Upper lobe of left lung (tissue), 6 donors: ENCODE data around the gene HDGFL2. TPM values are rescaled to one million over a fixed set of nuclear protein-coding genes. Genes with fewer than 3 reads are reported as not detected.

Experiments
- ATAC-seq, 2 donors: fragments of 200-7000 bp; cut with Tn5 transposase; one replicate each; pipeline ENCODE4 v1.9.1; 2022; ENCODE audit warnings: mild to moderate bottlenecking in 2 of 2, moderate library complexity in 2 of 2; ENCODE audit not compliant: low FRiP score in 2 of 2
- DNase-seq, 2 donors: peaks; one replicate each; pipeline ENCODE4 v3.0.0-alpha.2; 2019 to 2020
- H3K27ac ChIP-seq, 4 donors: fragments of 200-600 bp; sonication (generic); one replicate each; pipeline ENCODE4 v1.5.1; 2016 to 2019
- H3K27me3 ChIP-seq, 4 donors: fragments of 200-600 bp; sonication (generic); one replicate each; pipeline ENCODE4 v1.5.1; 2017 to 2019
- H3K36me3 ChIP-seq, 4 donors: fragments of 200-600 bp; sonication (generic); one replicate each; pipeline ENCODE4 v1.5.1; 2016 to 2019
- H3K4me1 ChIP-seq, 4 donors: fragments of 200-600 bp; sonication (generic); one replicate each; pipeline ENCODE4 v1.5.1; 2018 to 2019
- H3K4me3 ChIP-seq, 4 donors: fragments of 200-600 bp; sonication (generic); one replicate each; pipeline ENCODE4 v1.5.1; 2017 to 2019; ENCODE audit warnings: mild to moderate bottlenecking in 2 of 4, moderate library complexity in 1 of 4
- H3K9me3 ChIP-seq, 4 donors: fragments of 200-600 bp; sonication (generic); one replicate each; pipeline ENCODE4 v1.5.1; 2018 to 2019
- EP300 ChIP-seq, 4 donors: sonication (generic); formaldehyde crosslinking; IDR thresholded peaks; one replicate each; pipeline ENCODE4 v1.5.1; 2017; ENCODE audit warnings: antibody characterized with exemption in 4 of 4, control low read depth in 2 of 4
- POLR2A ChIP-seq, 4 donors: fragments of 450-650 bp; IDR thresholded peaks; one replicate each; pipeline ENCODE4 v1.5.1; 2016 to 2017; ENCODE audit warnings: antibody characterized with exemption in 4 of 4, mild to moderate bottlenecking in 2 of 4
- POLR2AphosphoS5 ChIP-seq, 2 donors: sonication (generic); formaldehyde crosslinking; IDR thresholded peaks; one replicate each; pipeline ENCODE4 v1.5.1; 2017; ENCODE audit warnings: antibody characterized with exemption in 2 of 2
- WGBS, 2 donors: methylation state at CpG; one replicate each; pipeline ENCODE4 v1.1.5; 2017 to 2018; 5-methylcytosine and 5-hydroxymethylcytosine counted together
- total RNA-seq, 6 donors: library from RNA; depleted of rRNA in 4 of 6; stranded (reverse); fragments of >200 nt in 4 of 6; gene quantifications; one replicate each; pipeline versions ENCODE4 v1.1.0 to v1.2.1, GENCODE V29; 2016 to 2021
- TF ChIP-seq, protein P1 (sequence below), 6 experiments: fragments of 450-650 bp in 4 of 6; fragments of 200-600 bp in 2 of 6; sonication (generic) in 2 of 6; IDR thresholded peaks; one replicate each; pipeline ENCODE4 v1.5.1; 2016 to 2019; ENCODE audit warnings: antibody characterized with exemption in 6 of 6
- donor health status: DM: no; HTN: no; CAD: no; lungs with moderate emphysema.
- donor health status: DM: no; HTN: yes; CAD: no; lungs with severe emphysema.

The HDGFL2 gene
- total RNA-seq, 6 donors from 2014 or later = 23.9 to 71.2 (median 37.6) TPM

DNA sequence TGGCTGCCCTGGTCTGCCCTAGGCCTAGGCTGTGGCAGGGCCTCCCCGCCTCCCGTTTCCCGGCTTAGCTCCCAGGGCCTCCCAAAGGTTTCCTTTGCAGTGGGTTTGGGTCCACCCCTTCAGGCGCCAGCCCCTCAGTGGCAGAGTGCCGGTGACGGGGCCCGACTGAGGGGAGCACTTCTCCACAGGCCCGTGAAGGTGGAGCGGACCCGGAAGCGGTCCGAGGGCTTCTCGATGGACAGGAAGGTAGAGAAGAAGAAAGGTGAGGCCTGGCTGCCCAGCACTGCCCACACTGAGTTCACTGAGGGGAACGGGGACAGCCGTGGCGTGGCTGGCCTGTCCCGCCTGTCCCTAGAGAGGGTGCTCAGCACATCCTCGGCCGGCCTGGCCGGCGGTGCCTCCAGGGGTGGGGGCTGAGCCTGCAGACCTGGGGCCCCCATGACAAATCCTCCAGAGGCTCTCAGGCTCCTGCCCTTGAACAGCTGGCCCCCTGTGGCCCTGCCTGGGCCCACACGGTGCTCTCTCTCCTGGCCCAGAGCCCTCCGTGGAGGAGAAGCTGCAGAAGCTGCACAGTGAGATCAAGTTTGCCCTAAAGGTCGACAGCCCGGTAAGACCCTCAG lies 25.8 kb downstream of the HDGFL2 start:
- TF ChIP-seq POLR2A (IDR thresholded peaks at IDR 0.05) (no peak), POLR2AphosphoS5 (IDR thresholded peaks at IDR 0.05) (no peak), EP300 (IDR thresholded peaks at IDR 0.05) (no peak)
- TF ChIP-seq, protein P1, sequence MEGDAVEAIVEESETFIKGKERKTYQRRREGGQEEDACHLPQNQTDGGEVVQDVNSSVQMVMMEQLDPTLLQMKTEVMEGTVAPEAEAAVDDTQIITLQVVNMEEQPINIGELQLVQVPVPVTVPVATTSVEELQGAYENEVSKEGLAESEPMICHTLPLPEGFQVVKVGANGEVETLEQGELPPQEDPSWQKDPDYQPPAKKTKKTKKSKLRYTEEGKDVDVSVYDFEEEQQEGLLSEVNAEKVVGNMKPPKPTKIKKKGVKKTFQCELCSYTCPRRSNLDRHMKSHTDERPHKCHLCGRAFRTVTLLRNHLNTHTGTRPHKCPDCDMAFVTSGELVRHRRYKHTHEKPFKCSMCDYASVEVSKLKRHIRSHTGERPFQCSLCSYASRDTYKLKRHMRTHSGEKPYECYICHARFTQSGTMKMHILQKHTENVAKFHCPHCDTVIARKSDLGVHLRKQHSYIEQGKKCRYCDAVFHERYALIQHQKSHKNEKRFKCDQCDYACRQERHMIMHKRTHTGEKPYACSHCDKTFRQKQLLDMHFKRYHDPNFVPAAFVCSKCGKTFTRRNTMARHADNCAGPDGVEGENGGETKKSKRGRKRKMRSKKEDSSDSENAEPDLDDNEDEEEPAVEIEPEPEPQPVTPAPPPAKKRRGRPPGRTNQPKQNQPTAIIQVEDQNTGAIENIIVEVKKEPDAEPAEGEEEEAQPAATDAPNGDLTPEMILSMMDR (IDR thresholded peaks at IDR 0.05) = no peak
- H3K9me3 ChIP-seq = no peaks in the 10 kb centered on the region
- H3K36me3 ChIP-seq = peaks cover 30 to 97% (median 83%) of the 10 kb centered on the region in 4 donors
- H3K4me3 ChIP-seq = no peak overlapping the region
- peak in 1 of 2 donors; percentile 69 for DNase-seq
- no peak overlapping the region for H3K27ac ChIP-seq
- H3K27me3 ChIP-seq = no peaks in the 10 kb centered on the region
- no peaks in the 10 kb centered on the region for H3K4me1 ChIP-seq
- ATAC-seq = no peak
- 96 to 97% methylated on average over 10 to 21 of the region's 25 CpGs for WGBS, 2 donors

DNA sequence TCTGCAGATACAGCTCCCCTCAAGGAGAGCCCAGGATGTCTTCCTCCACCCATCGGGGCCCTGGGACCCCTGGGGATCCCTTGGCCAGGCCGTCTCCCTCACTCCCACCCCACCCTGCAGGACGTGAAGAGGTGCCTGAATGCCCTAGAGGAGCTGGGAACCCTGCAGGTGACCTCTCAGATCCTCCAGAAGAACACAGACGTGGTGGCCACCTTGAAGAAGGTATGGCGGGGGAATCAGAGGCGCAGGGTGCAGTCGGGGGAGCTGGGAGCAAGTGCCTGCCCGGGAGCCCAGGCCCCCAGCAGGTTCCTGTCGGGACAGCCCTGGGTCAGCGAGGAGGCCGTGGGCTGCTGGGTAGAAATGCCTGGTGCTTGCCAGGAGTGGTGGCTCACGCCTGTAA lies 26.6 kb downstream of the HDGFL2 start:
- H3K27me3 ChIP-seq = no peaks in the 10 kb centered on the region
- TF ChIP-seq POLR2AphosphoS5 (IDR thresholded peaks at IDR 0.05) = no peak
- TF ChIP-seq EP300 (IDR thresholded peaks at IDR 0.05) = no peak
- TF ChIP-seq POLR2A (IDR thresholded peaks at IDR 0.05) = no peak
- TF ChIP-seq, protein P1 (IDR thresholded peaks at IDR 0.05) = no peak
- WGBS, 2 donors = 91 to 95% methylated on average over 9 to 11 of the region's 12 CpGs
- no peaks in the 10 kb centered on the region for H3K9me3 ChIP-seq
- H3K36me3 ChIP-seq = peaks cover 26 to 99% (median 84%) of the 10 kb centered on the region in 4 donors
- no peak for ATAC-seq
- no peak overlapping the region for H3K4me3 ChIP-seq
- no peaks in the 10 kb centered on the region for H3K4me1 ChIP-seq
- H3K27ac ChIP-seq = no peak overlapping the region
- DNase-seq = no peak

DNA sequence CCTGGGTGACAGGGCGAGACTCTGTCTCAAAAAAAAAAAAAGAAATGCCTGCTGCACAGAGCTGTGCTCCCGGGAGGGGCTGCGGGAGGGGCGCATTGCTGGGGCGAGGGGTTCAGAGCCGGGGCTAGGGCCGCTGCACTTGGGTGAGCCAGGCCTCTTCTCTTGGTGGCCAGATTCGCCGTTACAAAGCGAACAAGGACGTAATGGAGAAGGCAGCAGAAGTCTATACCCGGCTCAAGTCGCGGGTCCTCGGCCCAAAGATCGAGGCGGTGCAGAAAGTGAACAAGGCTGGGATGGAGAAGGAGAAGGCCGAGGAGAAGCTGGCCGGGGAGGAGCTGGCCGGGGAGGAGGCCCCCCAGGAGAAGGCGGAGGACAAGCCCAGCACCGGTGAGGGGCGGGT lies 27.2 kb downstream of the HDGFL2 start:
- H3K27ac ChIP-seq = no peak overlapping the region
- TF ChIP-seq EP300 (IDR thresholded peaks at IDR 0.05) (no peak), POLR2A (IDR thresholded peaks at IDR 0.05) (no peak), POLR2AphosphoS5 (IDR thresholded peaks at IDR 0.05) (no peak)
- TF ChIP-seq, protein P1 (IDR thresholded peaks at IDR 0.05) = no peak
- no peak overlapping the region for H3K4me3 ChIP-seq
- DNase-seq (peak in 1 of 2 donors; percentile 56), ATAC-seq (no peak)
- H3K27me3 ChIP-seq = no peaks in the 10 kb centered on the region
- peaks cover 20 to 99% (median 80%) of the 10 kb centered on the region in 4 donors for H3K36me3 ChIP-seq
- WGBS, 2 donors = 95 to 96% methylated on average over 22 to 23 of the region's 23 CpGs
- no peaks in the 10 kb centered on the region for H3K9me3 ChIP-seq
- H3K4me1 ChIP-seq = no peaks in the 10 kb centered on the region

DNA sequence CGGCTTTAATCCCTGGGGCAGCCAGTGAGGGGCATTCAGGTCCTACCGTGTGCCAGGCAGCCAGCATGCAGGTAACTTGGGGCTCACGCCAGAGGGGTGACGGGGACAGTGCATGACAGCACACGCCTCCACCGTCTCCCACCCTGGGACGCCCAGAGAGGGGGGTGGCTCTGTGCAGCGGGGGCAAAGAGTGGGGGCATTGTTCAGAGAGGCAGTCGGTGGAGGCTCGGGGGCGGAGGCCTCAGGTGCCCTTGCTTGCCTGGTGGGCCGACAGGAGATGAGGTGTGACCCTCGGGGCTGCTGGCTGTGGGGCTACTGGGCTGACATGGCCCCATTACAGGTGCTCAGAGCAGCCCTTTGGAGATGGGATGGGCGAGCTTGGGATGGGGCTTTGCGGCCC lies 27.8 kb downstream of the HDGFL2 start:
- Histone ChIP-seq H3K36me3 (peaks cover 14 to 99% (median 77%) of the 10 kb centered on the region in 4 donors), H3K27ac (no peak overlapping the region), H3K27me3 (no peaks in the 10 kb centered on the region), H3K4me1 (no peaks in the 10 kb centered on the region), H3K9me3 (no peaks in the 10 kb centered on the region), H3K4me3 (no peak overlapping the region)
- TF ChIP-seq POLR2AphosphoS5 (IDR thresholded peaks at IDR 0.05) (no peak), EP300 (IDR thresholded peaks at IDR 0.05) (no peak), POLR2A (IDR thresholded peaks at IDR 0.05) (no peak)
- TF ChIP-seq, protein P1 (IDR thresholded peaks at IDR 0.05) = no peak
- ATAC-seq (no peak), DNase-seq (peak in 1 of 2 donors; percentile 62)
- 90 to 93% methylated on average over 11 to 15 of the region's 15 CpGs for whole genome bisulfite sequencing, 2 donors
